Mucosa of rectum (tissue), 2 donors: ENCODE measurements around the gene NDUFAB1.

Experiments used
- H3K27ac ChIP-seq, 2 donors: one replicate each; pipeline ENCODE4 v1.7.0; 2013; ENCODE audit warnings: inconsistent platforms in 2 of 2, low read depth in 2 of 2, low read length in 2 of 2
- H3K27me3 ChIP-seq, 2 donors: one replicate each; pipeline ENCODE4 v1.7.0; 2013; ENCODE audit warnings: low read length in 2 of 2; ENCODE audit not compliant: control insufficient read depth in 2 of 2, insufficient read depth in 2 of 2
- H3K36me3 ChIP-seq, 2 donors: one replicate each; pipeline ENCODE4 v1.7.0; 2013; ENCODE audit warnings: low read length in 2 of 2; ENCODE audit not compliant: control insufficient read depth in 2 of 2, insufficient read depth in 2 of 2
- H3K4me1 ChIP-seq, 2 donors: one replicate each; pipeline ENCODE4 v1.7.0; 2013; ENCODE audit warnings: low read length in 2 of 2, mild to moderate bottlenecking in 1 of 2; ENCODE audit not compliant: control insufficient read depth in 2 of 2, insufficient read depth in 2 of 2
- H3K4me3 ChIP-seq, 2 donors: one replicate each; pipeline ENCODE4 v1.7.0; 2013; ENCODE audit warnings: low read length in 2 of 2
- H3K9ac ChIP-seq, 2 donors: one replicate each; pipeline ENCODE4 v1.7.0; 2013; ENCODE audit warnings: low read length in 2 of 2, low read depth in 1 of 2, mild to moderate bottlenecking in 1 of 2
- H3K9me3 ChIP-seq, 2 donors: one replicate each; pipeline ENCODE4 v1.7.0; 2013; ENCODE audit warnings: low read length in 2 of 2; ENCODE audit not compliant: control insufficient read depth in 2 of 2
- donor health status: healthy.
- donor health status: Normal muscosa, but diverticular disease.

NDUFAB1 gene

GRCh38 chr16:23537390-23537789 lies 58.7 kb downstream of the NDUFAB1 start:
- Histone ChIP-seq H3K9me3 (no peaks in the 10 kb centered on the region), H3K36me3 (peaks cover 40 to 45% of the 10 kb centered on the region in 2 donors), H3K9ac (no peak overlapping the region), H3K27me3 (no peaks in the 10 kb centered on the region), H3K27ac (no peak overlapping the region), H3K4me1 (no peaks in the 10 kb centered on the region), H3K4me3 (no peak overlapping the region)

DNA sequence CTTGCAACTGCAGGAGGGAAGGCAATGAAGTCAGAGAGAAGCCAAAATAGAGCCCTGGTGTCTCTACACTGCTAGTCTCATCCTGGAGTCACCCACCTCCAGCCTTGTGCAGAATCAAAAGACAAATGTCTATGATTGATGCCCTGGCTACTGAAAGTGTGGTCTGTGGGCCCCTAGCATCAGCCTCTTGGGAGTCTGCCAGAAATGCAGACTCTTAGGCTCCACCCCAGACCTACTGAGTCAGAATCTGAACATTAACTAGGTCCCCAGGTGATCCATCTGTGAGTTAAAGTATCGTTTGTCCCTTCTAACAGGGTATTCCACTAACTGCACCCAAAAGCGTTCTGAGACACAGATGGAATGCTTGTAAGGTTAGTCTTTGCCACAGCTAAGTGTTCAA lies 60.2 kb downstream of the NDUFAB1 start:
- Histone ChIP-seq H3K27ac (no peak overlapping the region), H3K4me3 (no peak overlapping the region), H3K36me3 (peaks cover 44 to 45% of the 10 kb centered on the region in 2 donors), H3K27me3 (no peaks in the 10 kb centered on the region), H3K9me3 (no peaks in the 10 kb centered on the region), H3K9ac (no peak overlapping the region), H3K4me1 (no peaks in the 10 kb centered on the region)

DNA sequence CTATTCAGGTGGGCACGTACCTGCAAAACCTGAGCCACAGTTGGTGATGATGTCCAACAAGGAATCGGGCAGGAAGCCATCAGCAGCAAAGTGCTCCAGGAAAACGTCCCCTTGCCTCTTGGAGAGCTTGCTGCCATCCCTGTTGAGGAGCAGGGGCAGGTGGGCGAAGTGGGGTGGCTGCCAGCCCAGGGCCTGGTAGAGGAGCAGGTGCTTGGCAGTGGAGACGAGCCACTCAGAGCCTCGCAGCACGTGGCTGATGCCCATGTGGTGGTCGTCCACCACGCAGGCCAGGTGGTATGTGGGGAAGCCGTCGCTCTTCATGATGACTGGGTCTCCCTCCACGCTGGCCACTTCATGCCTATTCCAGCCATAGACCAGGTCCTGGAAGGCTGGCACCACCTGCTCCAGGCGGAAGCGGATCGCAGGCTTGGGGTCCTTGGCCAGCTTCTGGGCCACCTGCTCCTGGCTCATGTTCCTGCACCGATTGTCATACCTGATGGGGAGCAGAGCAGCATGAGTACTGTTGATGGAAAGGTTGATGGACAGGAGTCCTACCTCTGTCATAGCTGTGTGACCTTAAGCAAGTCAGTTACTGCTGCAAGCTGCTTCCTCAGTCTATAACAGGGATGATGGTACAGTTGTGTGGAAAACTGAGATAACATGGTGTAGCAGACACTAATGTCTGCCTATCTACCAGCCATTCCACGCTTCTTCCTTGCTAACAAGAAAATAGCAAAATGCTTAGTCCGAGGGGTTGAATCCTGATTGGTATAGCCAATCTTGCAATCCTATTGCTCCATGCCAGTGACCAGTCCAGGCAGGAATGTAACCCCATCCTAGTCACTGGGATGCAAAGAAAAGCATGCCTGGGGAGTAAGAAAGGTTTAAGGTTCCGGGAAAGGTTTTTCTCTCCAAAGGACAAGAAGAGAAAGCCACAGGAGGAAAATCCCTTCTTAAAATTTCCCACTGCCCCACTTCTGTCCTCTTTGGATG lies 61.0 kb downstream of the NDUFAB1 start:
- H3K36me3 ChIP-seq: peaks cover 42 to 43% of the 10 kb centered on the region in 2 donors
- H3K9me3 ChIP-seq: no peaks in the 10 kb centered on the region
- no peak overlapping the region for H3K4me3 ChIP-seq
- no peaks in the 10 kb centered on the region for H3K4me1 ChIP-seq
- no peaks in the 10 kb centered on the region for H3K27me3 ChIP-seq
- H3K9ac ChIP-seq: no peak overlapping the region
- H3K27ac ChIP-seq: no peak overlapping the region

GRCh38 chr16:23532448-23532847 lies 63.7 kb downstream of the NDUFAB1 start:
- Histone ChIP-seq H3K9ac (no peak overlapping the region), H3K27me3 (no peaks in the 10 kb centered on the region), H3K36me3 (peaks cover 48 to 56% of the 10 kb centered on the region in 2 donors), H3K27ac (no peak overlapping the region), H3K9me3 (no peaks in the 10 kb centered on the region), H3K4me1 (no peaks in the 10 kb centered on the region), H3K4me3 (no peak overlapping the region)
